Adrenal gland (tissue), 5 donors: ENCODE data around the gene SERAC1.

ENCODE experiments used
- CTCF ChIP-seq, 6 experiments: fragments of 450-650 bp in 4 of 6; fragments of 200-600 bp in 2 of 6; sonication (generic) in 1 of 6; IDR thresholded peaks; 1 replicate in 5 of 6; 2 replicates in 1 of 6; pipeline versions ENCODE4 v1.5.1 to v1.8.0; 2016 to 2021; ENCODE audit warnings: antibody characterized with exemption in 6 of 6, mild to moderate bottlenecking in 2 of 6, moderate library complexity in 1 of 6
- POLR2A ChIP-seq, 2 donors: fragments of 450-650 bp; IDR thresholded peaks; one replicate each; pipeline ENCODE4 v1.6.1; 2017; ENCODE audit warnings: antibody characterized with exemption in 2 of 2, mild to moderate bottlenecking in 2 of 2, moderate library complexity in 1 of 2
- donor health status: DM: no; HTN: no; CAD: no.

DNA sequence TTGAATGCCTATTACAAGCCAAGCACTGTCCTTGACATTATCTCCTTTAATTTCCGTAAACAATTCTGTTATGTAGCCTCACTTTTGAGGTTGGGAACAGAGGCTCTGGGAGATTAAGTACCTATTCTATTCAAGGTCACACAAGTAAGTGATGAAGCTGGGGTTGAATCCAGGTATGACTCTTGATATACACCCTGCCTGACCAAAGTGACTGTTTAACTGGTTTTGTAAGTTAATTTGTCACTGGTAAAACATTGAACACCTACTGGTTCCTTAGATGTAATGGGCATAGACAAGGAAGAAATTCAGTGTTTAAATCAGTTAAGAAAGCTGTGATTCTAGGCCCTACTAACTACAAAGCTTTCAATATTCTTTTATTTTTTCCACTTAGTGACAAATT, 23.0 kb upstream of the SERAC1 start:
- TF ChIP-seq CTCF (IDR thresholded peaks at IDR 0.05) (no peak), POLR2A (IDR thresholded peaks at IDR 0.05) (no peak)
